SKM-1 treated with dmso at 0.1 percent for 144 hours (cell line): ENCODE data around the gene SDK1.

ENCODE experiments used
- DNase-seq: peaks from one replicate; lab custom pipeline; 2025; ENCODE audit not compliant: unreplicated experiment; lab: John Stamatoyannopoulos, UW

Gene SDK1

DNA sequence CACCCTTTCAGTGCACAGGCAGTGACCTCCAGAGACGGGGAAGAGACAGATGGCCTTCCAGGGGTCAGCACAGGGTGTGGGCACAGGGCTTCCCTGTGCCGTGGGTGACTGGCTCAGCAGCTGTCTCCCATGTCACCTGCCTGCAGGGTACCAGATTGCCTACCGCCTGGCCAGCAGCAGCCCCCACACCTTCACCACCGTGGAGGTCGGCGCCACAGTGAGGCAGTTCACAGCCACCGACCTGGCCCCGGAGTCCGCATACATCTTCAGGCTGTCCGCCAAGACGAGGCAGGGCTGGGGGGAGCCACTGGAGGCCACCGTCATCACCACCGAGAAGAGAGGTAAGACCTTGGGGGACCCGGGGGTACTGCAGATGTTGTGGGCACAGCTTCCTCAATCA is 844.5 kb downstream of the SDK1 start:
- no peak for DNase-seq

DNA sequence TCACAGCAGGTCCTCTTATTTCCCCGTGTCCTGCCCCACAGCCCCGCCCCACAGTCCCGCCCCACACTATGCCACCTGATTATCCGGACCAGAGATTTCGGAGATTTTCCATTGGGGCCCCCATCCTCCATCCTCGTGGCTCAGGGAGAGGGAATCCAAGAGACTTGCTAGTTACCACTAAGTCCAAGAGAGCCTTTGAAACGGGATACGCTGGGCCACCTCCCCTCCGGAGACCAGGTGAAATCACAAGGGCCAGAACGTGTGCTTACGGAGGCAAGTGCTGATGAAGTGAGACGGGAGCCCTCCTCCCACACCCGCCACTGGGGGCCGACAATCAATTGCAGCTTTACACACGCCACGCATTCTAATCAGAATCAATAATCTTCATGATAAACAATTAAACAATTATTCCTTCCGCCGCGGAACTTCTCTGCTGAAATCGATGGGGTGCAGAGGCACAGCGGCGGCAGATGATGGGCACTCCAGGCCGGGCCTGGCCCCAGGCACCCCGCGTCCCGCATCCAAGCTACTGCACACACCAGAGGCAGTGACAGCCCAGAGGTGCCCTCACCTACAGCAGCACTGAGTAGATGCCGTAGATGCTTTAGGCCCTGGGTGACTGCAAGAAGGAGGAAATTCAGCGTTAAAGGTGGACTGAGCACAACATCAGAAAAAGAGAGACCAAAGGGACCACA is 847.0 kb downstream of the SDK1 start:
- no peak for DNase-seq

DNA sequence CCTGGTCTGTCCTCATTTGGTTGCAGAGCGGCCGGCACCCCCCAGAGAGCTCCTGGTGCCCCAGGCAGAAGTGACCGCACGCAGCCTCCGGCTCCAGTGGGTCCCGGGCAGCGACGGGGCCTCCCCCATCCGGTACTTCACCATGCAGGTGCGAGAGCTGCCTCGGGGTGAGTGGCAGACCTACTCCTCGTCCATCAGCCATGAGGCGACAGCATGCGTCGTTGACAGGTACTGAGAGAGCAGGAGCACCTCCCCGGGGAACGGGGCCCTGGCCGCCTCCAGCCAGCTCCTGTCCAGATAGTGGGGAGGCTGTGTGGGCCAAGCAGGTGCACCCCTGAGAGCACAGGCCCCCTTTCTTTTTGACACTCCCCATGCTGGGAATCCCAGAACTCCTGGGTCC is 848.2 kb downstream of the SDK1 start:
- DNase-seq: no peak

DNA sequence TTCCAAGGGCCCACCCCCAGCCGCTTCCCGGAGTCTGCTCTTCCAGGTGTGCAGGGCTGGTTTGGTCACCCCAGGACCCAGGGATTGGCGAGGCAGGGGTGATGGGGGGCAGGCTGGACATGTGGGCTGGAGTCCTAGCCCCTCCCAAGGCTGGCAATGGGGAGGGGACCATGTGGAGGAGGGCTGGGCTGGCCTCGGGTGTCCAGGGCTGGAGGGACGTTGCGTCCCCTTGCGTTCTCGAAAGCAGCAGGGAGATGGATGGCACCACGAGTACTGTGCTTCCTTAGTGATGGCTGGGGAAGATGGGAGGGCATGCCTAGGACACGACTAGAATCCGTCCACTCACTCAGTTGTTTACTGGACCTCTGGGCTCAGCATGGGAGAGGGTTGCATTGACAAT is 848.6 kb downstream of the SDK1 start:
- no peak for DNase-seq

DNA sequence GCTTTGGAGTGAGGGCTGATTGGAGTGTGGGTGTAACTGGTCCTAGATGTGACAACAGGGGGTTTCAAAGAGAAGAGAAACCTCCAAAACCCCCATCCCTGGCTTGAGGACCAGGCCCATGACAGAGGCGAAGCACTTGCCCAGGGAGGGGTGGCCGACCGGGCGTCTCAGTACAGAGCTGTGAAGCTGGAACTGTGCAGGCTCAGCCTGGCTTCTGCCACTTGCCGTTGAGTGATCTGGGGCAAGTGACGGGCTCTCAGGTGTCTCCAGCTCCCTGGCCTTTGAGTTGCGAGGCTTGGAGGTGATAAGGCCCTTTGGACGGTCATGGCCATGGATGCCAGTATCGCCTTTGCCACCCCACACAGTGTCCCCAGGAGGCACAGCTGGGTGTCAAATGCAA is 849.7 kb downstream of the SDK1 start:
- DNase-seq: no peak

DNA sequence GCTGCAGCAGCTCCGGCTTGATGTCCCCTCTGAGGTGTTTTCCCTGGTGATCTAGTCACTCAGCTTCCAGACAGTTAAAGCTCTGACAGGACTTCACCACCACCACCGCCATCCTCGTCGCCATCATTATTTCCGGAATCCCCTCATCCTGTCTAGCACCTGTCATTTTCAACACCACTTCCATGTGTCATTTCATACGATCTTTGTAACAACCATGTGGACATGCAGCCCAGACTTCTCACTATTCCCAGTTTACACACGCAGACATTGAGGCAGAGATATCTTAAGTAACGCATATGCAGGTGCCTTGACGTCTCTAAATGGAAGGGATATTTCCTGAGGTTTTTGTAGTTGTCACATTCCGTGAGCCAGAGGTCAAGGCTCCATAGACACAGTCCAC is 850.5 kb downstream of the SDK1 start:
- no peak for DNase-seq

DNA sequence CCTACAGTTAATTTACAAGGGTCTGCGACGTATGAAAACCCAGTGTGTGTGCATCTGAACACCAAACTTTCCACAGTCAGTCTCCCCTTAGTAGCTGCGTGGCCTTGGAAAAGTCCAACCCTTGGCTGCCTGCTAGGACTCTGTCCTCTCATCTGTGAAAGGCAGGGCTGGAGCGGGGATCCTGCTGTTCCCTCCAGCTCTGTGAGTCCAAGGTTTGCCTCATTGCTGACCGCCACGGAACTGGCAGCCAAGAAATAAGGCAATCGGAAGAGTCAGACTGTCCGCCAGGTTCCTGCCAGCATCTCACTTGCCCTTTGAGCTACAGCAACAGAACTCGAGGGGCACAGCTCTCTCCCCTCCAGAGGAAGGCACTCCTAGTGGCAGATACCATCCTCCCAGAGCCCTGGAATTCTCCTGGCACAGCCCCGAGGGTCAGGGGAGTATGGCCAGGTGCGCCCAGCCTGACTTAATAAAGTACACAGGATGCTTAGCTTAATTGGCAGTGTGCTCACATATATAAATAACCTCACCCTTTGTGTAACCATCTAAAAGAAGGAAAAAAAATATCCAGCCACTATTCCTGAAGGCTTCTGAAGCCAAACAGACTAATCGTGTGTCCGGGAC is 851.0 kb downstream of the SDK1 start:
- no peak for DNase-seq

DNA sequence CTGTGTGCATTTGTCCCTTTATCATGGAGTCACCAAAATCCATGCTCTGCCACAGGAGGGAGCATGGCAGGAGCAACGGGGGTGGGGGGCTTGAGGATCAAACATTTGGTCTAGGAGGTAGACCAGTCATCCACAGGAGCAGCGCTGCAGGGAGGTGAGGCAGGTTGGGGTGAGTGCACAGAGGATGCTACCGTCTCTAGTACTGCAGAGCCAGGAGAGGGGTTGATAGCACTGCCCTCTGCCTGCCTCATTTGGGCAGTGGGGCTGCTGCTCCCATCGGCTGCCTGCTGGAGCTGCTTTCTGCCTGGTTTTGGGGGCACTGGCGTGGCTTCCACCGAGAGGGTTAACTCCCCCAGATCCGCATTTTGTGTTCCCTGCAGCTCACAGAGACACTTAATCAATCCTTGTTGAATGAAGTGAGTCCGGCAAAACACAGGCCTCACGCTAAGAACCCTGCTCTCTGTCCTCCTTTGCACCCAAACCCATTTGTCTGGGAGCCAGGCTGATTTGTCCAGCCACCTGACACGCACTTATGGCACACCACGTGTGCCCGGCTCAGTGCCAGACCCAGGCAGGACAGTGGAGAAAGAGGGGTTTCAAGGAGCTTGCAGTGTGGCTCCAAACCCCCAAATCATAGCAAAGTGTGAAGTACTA is 854.0 kb downstream of the SDK1 start:
- no peak for DNase-seq

DNA sequence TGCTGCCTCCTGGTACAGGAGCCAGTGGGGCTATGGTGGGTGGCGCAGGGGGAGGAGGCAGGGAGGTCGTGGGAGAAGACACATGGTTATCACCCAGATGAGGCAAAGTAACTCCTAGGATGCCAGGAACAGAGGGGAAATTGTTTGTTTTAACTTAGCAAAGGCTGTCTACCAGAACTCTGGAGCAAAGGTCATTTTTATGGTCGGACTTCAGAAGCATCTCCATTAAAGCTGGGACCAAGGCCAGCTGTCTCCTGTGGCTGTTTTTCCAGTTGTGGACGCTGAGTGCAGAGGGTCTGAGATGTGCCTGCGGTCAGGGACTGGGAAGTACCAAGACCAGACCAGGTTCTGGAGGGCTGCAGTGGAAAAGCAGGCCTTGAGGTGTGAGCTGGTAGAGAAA is 855.1 kb downstream of the SDK1 start:
- no peak for DNase-seq

DNA sequence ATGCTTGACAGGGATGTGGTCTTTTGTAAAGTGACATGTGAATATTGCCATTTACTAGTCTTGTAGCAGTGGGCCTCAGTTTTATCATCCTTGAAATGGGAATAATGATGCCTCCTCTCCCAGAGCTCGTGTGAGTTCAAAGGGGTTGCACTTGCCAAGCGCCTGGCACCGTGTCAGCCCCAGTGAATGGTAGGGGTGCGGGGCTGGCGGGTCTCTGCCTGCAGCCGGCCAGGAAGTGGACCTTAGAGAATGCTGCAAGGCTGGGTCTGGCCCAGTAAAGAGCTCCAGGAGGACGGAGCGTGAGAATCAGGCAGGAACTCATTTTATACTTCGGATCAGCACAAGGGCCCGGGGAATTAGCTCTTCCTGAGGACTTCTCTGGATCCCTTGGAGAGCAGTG is 856.6 kb downstream of the SDK1 start:
- DNase-seq: no peak

DNA sequence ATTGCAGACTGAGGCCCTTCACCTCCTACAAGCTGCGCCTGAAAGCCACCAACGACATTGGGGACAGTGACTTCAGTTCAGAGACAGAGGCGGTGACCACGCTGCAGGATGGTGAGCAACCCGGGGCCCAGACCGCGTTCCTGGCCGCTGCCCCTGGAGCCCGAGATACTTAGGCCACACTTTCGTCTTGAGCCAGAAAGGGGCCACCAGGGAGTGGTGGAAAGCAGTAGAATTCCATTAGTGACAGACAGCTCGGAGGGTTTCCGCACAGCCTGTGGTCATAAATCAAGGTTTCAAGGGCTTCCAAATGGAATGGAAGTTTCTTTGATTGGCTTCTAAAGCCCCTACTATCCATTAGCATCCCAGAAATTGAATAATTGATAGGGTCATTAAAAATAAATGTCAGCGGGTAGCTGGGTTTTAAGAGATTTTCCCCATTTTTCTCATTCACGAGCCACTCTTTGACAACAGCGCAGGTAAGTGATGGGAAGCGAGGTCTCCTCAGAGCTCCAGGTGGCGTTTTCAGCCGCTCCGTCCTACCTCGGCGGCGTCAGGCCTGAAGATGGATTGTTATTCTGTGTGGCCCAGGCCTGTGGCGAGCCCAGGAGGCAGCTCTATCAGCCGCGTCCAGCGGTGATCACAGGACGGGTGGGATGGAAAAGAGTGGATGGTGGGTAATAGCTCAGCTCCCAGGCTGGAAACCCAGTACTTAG is 857.5 kb downstream of the SDK1 start:
- DNase-seq: no peak

DNA sequence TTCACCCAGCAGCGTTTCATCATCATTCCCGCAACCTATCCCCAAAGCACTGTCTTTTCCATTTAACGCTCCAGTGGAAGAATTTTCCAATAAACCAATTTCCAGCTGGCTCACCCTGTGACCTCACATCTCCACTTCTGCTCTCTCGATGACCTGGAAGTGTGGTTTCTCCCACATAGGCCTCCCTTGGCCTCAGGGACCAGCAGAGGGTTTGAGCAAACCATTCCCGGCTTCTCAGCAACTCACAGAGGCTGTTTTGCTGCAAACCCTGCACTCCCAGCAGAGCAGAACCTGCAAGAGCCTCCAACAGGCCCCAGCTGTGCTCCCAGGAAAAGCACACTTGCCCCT is 858.1 kb downstream of the SDK1 start:
- DNase-seq: no peak

DNA sequence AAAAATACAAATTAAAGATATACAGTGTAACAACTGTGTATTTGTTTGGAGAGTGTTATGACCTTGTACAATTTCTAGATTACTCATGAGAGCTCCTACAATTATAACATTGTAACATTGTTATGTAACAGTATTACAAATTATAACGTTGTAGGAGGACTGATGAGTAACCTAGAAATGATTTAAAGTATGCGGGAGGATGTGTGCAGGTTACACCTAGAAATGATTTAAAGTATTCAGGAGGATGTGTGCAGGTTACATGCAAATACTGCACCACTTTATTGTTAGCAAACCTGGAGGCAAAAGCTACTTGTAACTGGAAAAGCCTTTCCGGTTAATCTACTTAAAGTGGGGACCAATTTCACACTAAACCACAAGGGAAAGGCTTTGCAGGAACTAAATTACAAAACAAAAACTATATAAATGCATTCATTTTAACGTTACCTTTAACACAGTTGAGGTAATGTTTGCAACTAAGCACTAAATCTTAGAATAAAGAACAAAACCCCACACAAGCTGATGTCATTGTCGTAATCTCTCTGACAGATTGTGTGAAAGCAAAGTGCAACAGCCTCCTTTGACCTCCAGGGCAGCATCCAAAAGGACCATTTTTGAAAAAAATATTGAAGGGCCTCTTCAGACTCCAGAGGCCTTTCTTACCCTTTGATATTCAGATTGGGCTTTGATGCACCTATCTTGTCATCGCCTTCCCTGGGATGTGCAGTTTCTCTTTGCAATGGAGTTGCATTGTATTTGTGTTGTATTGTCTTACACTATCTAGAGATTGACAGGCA is 858.9 kb downstream of the SDK1 start:
- DNase-seq: no peak

DNA sequence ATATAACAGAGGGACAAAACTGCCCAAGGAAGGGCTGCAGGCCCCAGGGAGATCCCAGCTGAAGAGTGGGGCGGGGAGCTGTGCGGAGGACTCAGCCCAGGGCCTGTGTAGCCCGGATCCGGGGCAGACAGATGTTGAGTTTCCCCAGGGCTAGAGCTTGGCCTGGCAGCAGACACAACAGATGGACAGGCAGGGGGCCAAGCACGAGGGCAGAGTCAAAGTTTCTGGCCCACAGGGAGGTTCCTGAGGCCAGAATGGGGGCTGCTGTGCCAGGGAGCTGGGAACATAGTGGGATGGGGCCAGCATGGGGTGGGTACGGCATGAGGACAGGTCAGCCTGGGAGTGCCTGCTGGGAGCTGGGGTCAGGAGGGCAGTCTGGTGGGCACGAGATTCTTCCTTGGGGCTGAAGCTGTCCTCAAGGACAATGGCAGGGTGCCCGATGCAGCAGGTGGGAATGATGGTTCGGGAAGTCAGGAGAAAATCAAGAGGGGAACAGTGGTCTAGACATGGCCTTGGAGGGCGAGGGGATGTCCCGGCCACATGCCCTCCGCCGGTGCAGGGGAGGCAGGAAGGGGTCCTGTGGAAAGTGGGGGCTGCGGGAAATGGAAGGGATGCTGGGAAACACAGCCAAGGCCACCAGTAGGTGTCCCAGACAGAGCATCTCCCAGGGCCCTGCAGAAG is 862.0 kb downstream of the SDK1 start:
- DNase-seq: no peak

DNA sequence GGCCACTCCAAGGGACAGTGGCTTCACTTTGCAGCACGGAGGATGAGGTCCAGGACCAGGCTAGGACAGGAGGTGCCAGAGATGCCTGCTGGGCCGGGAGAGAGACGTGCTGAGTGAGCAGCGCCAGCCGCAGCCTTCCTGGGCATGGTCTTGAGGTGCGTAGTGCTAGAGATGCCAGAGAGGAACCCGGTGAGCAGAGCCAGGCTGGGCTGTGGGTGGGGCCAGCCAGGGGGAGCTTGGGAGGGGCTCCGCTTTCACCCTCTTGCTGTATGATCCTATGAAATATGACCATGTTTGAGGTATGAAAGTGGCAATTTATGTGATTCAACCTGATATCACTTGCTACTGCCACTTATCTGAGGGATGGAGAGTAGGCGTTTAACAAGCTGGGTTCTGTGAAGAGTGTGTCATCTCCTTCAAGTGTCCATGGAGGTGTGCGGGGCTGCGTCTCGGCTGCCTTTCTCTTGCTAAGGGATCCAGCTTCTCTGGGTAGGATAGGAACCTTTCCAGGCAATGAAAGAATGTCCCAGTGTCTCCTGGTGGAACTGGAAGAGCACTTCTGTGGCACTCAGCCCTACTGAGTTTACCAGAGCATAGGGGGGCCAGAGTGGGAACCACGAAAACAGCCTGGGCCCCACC is 862.6 kb downstream of the SDK1 start:
- DNase-seq: no peak

DNA sequence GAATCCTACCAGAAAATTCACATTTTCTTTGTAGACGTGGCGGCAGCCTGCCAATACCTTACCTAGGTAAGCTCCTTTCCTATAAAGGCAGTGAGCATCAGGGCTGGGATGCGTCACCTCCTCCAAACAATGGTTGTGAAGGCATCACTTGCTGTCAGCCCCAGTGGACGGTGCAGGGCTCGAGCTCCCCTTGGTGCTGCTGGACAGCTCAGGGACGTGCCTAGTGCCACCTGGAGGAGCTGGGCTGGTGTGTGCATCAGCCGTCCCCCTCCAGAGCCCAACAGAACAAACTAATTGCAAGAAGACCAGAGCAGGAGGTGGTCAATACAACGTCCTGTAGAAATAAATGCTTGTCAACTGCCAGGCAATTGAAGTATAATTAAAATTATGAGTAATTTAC is 863.5 kb downstream of the SDK1 start:
- DNase-seq: no peak

DNA sequence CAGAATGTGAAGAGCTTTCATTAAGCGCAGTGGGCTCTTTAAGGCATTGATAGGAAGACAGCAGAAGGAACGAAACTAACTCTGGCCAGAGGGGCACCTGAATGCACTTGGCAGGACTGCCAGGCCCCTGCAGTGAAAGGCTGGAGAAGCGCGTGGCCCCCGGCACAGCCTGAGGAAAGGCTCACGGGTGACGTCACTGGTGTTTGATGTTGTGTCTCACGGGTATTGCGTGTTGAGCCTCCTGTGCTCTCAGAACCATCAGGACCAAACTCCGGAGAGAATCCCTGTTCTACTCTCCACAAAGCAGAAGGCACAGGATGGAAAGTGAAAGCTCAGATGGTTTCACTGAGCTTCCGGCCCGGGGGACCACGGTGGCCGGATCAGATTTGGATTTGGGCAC is 865.3 kb downstream of the SDK1 start:
- DNase-seq: no peak

DNA sequence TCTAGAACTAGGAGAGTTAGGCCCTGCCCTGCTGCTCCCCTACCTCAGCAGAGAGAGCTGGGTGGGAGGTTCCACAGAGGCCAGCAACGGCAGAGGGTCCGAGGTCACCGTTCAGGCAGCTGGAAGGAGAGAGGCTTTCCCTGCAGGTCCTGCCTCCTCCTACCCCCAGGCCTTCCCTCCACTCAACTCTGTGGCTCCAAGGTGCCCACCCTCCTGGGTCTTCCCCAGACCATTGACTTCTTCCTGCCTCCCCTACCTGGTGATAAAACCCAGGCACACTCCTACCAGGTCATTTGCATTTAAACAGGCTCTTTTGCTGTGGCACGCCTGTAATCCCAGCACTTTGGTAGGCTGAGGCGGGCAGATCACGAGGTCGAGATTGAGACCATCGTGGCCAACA is 865.8 kb downstream of the SDK1 start:
- no peak for DNase-seq

DNA sequence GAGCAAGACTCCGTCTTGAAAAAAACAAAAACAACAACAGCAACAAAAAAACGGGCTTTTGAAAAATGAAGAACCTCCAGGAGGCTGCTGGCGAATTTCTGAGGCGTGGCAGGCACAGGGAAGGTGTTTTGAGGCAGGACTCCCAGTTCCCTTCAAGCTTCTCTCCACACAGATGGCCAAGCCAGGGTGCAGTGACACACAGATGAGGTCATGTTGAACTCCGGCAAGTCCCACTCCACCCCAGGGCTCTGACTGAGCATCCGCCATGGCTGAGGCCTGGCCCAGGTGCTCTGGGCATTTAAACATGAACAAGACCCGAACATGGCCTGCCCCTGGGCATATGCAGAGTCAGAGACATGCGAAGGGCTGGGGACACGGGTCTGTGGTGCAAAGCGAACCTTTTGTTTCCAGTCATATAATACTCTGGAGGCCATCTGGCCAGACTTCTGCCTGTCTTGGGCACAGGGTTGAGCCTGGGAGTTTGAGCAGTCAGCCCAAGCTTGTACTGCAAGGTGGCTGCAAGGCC is 866.4 kb downstream of the SDK1 start:
- no peak for DNase-seq

DNA sequence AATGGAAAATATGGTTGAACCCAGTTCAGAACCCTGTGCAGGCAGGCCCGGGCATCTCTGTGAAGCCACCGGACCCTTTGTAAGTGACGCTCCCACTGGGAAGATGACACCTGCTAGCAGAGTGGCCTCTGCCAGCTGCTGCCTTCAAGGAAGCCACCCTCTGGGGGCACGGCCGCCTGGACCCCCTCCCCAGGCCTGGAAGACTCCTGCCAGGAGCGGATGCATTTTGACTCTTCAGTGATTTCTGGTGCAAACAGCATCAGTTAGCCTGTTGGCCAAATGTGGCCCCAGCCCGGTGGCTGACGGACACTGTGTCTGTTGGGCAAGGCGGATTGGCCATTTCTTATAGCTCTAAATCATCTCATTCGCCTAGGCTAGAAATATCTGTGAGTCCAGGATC is 867.0 kb downstream of the SDK1 start:
- DNase-seq: no peak
